Peyer's patch (tissue), 4 donors: Measurements from ENCODE around the gene CDC42EP5. TPM values are rescaled to one million over a fixed set of nuclear protein-coding genes. Genes with fewer than 3 reads are reported as not detected.
"Not testable (repeated sequence)": the region's sequence is repeated elsewhere in the genome, so short reads cannot be mapped to it uniquely, and the experiment has no call there.

Source experiments
- DNase-seq, 3 donors: peaks; one replicate each; pipeline ENCODE4 v3.0.0-alpha.2; 2017 to 2019
- H3K27ac ChIP-seq, 4 donors: fragments of 200-600 bp; sonication (generic); one replicate each; pipeline ENCODE4 v1.5.1; 2016 to 2019
- H3K27me3 ChIP-seq, 2 donors: fragments of 200-600 bp; sonication (generic); one replicate each; pipeline ENCODE4 v1.5.1; 2019
- H3K36me3 ChIP-seq, 3 donors: fragments of 200-600 bp; sonication (generic); one replicate each; pipeline ENCODE4 v1.5.1; 2016 to 2019
- H3K4me1 ChIP-seq, 4 donors: fragments of 200-600 bp; sonication (generic); one replicate each; pipeline ENCODE4 v1.5.1; 2016 to 2019
- H3K4me3 ChIP-seq, 4 donors: fragments of 200-600 bp; sonication (generic); 1 replicate in 3 of 4; 2 replicates in 1 of 4; pipeline ENCODE4 v1.5.1; 2016 to 2019; ENCODE audit warnings: mild to moderate bottlenecking in 1 of 4
- H3K9me3 ChIP-seq, 4 donors: fragments of 200-600 bp; sonication (generic); one replicate each; pipeline ENCODE4 v1.5.1; 2016 to 2019; ENCODE audit warnings: mild to moderate bottlenecking in 1 of 4
- POLR2A ChIP-seq, 2 donors: fragments of 450-650 bp; IDR thresholded peaks; one replicate each; pipeline ENCODE4 v1.5.1; 2017; ENCODE audit warnings: antibody characterized with exemption in 2 of 2, mild to moderate bottlenecking in 2 of 2, moderate library complexity in 2 of 2
- total RNA-seq, 4 donors: library from RNA; depleted of rRNA; stranded (reverse); fragments of >200 nt; gene quantifications; one replicate each; pipeline ENCODE4 v1.1.0, GENCODE V29; 2016
- TF ChIP-seq, protein P1 (sequence below), 6 experiments: fragments of 450-650 bp in 4 of 6; fragments of 200-600 bp in 2 of 6; sonication (generic) in 1 of 6; IDR thresholded peaks; one replicate each; pipeline ENCODE4 v1.5.1; 2017 to 2019; ENCODE audit warnings: antibody characterized with exemption in 6 of 6, mild to moderate bottlenecking in 3 of 6, moderate library complexity in 1 of 6

The CDC42EP5 gene
- total RNA-seq, 4 donors from 2014 or later: 38.0 to 133 (median 94.1) TPM

DNA sequence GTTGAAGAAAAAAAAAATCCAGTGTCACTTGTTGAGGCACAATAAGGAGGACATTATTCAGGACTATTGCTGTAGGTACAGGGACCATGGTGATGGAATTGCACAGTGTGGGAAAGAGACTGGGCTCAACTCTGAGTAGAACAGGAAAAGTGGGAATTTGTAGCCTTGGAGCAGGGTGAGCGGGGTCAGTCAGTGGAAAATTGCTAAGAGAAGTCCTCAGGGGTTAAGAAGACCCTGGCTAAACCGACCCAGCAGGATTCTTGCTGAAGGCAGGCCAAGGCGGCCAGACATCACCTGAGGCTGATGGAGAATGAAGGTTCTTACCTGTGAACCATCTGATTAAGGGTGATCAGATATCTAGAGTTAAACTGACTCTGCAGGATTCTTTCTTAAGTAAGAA is 42.1 kb upstream of the CDC42EP5 start:
- Histone ChIP-seq H3K27me3 (no peaks in the 10 kb centered on the region), H3K27ac (no peak overlapping the region)
- TF ChIP-seq, protein P1, sequence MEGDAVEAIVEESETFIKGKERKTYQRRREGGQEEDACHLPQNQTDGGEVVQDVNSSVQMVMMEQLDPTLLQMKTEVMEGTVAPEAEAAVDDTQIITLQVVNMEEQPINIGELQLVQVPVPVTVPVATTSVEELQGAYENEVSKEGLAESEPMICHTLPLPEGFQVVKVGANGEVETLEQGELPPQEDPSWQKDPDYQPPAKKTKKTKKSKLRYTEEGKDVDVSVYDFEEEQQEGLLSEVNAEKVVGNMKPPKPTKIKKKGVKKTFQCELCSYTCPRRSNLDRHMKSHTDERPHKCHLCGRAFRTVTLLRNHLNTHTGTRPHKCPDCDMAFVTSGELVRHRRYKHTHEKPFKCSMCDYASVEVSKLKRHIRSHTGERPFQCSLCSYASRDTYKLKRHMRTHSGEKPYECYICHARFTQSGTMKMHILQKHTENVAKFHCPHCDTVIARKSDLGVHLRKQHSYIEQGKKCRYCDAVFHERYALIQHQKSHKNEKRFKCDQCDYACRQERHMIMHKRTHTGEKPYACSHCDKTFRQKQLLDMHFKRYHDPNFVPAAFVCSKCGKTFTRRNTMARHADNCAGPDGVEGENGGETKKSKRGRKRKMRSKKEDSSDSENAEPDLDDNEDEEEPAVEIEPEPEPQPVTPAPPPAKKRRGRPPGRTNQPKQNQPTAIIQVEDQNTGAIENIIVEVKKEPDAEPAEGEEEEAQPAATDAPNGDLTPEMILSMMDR (IDR thresholded peaks at IDR 0.05): no peak
- no peak for TF ChIP-seq POLR2A (IDR thresholded peaks at IDR 0.05)

GRCh38 chr19:54509200-54509940 is 36.3 kb upstream of the CDC42EP5 start:
- not testable (repeated sequence) for H3K4me1 ChIP-seq, H3K36me3 ChIP-seq, H3K27ac ChIP-seq, H3K27me3 ChIP-seq, DNase-seq, H3K9me3 ChIP-seq, H3K4me3 ChIP-seq

More for the DNA sequence above, 42.1 kb upstream of the CDC42EP5 start:
- H3K4me1 ChIP-seq: no peaks in the 10 kb centered on the region
- no peak for DNase-seq
- H3K4me3 ChIP-seq: no peak overlapping the region
- no peaks in the 10 kb centered on the region for H3K9me3 ChIP-seq
- H3K36me3 ChIP-seq: no peaks in the 10 kb centered on the region

- not testable (repeated sequence) for H3K9me3 ChIP-seq, DNase-seq, H3K36me3 ChIP-seq, H3K4me1 ChIP-seq, H3K27ac ChIP-seq, H3K4me3 ChIP-seq, H3K27me3 ChIP-seq
Measured at GRCh38 chr19:54508487-54508886, 35.4 kb upstream of the CDC42EP5 start.

GRCh38 chr19:54507824-54508223 is 34.7 kb upstream of the CDC42EP5 start:
- no peaks in the 10 kb centered on the region for H3K4me1 ChIP-seq
- H3K9me3 ChIP-seq: no peaks in the 10 kb centered on the region
- H3K36me3 ChIP-seq: no peaks in the 10 kb centered on the region
- H3K4me3 ChIP-seq: no peak overlapping the region
- DNase-seq: no peak
- H3K27me3 ChIP-seq: no peaks in the 10 kb centered on the region
- TF ChIP-seq, protein P1 (IDR thresholded peaks at IDR 0.05): no peak
- no peak for TF ChIP-seq POLR2A (IDR thresholded peaks at IDR 0.05)
- H3K27ac ChIP-seq: no peak overlapping the region

DNA sequence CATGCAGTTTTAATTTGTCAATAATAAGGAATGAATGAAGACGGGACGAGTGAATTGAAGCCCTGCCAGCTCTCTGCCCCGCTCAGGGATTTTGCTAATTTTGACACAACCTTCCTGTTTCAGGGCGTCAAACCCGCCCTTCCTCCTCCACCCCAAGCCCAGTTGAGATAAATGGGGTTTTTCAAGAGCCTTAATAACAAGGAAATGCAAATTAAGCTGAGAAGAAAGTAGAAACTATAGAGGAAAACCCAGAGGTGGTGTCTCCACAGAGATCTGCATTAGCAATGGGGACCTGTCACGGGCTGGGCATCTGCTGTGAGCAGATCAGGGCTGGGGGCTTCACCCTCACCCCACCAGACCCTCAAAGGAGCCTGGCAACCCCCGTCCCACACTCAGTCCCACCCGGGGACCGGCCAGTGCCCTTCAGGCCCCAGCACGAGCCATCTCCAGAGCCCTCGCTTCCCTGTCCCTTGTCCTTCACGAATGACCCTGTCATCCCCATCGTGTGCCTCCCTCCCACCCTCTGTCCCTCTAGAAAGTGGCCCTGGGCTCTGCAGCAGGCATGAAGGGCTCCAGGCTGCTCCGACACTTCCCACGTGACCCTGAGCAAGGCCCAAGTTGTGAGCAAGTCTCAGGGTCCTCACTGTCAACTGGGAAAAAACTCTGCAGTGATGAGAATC is 34.1 kb upstream of the CDC42EP5 start:
- H3K4me3 ChIP-seq, DNase-seq: not testable (repeated sequence)

GRCh38 chr19:54506079-54506478 is 33.0 kb upstream of the CDC42EP5 start:
- Histone ChIP-seq H3K4me3 (no peak overlapping the region), H3K27me3 (no peaks in the 10 kb centered on the region), H3K9me3 (no peaks in the 10 kb centered on the region), H3K27ac (no peak overlapping the region), H3K4me1 (no peaks in the 10 kb centered on the region), H3K36me3 (no peaks in the 10 kb centered on the region)
- TF ChIP-seq, protein P1 (IDR thresholded peaks at IDR 0.05): no peak
- no peak for TF ChIP-seq POLR2A (IDR thresholded peaks at IDR 0.05)
- no peak for DNase-seq

More for the DNA sequence above, 34.1 kb upstream of the CDC42EP5 start:
- not testable (repeated sequence) for H3K27me3 ChIP-seq, H3K36me3 ChIP-seq, H3K4me1 ChIP-seq, H3K27ac ChIP-seq, H3K9me3 ChIP-seq

GRCh38 chr19:54505542-54505941 is 32.4 kb upstream of the CDC42EP5 start:
- not testable (repeated sequence) for H3K27me3 ChIP-seq, H3K36me3 ChIP-seq, H3K4me1 ChIP-seq, H3K27ac ChIP-seq, DNase-seq, H3K4me3 ChIP-seq, H3K9me3 ChIP-seq
